GM18517 (cell line): Measurements from ENCODE around the gene COL5A1.

Source experiments
- ATAC-seq: cut with Tn5 transposase; IDR thresholded peaks from one replicate; pipeline ENCODE4 v1.9.1; 2021; ENCODE audit warnings: mild to moderate bottlenecking, moderate library complexity; ENCODE audit not compliant: unreplicated experiment

COL5A1 gene

DNA sequence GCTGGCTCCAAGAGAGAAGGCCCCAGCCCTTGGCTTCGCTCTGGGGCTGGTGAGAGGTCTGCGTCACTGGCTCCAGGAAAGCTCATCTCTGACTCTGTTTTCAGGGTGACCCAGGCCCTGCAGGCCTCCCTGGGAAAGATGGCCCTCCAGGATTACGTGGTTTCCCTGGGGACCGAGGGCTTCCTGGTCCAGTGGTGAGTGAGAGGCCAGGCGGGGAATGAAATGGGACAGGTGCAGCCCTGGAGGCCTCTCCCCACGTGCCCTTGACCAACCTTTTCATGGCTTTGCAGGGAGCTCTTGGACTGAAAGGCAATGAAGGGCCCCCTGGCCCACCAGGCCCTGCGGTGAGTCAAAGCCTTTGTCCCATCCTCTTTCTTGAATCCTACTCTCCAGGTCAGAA is 163.3 kb downstream of the COL5A1 start:
- no peak for ATAC-seq

DNA sequence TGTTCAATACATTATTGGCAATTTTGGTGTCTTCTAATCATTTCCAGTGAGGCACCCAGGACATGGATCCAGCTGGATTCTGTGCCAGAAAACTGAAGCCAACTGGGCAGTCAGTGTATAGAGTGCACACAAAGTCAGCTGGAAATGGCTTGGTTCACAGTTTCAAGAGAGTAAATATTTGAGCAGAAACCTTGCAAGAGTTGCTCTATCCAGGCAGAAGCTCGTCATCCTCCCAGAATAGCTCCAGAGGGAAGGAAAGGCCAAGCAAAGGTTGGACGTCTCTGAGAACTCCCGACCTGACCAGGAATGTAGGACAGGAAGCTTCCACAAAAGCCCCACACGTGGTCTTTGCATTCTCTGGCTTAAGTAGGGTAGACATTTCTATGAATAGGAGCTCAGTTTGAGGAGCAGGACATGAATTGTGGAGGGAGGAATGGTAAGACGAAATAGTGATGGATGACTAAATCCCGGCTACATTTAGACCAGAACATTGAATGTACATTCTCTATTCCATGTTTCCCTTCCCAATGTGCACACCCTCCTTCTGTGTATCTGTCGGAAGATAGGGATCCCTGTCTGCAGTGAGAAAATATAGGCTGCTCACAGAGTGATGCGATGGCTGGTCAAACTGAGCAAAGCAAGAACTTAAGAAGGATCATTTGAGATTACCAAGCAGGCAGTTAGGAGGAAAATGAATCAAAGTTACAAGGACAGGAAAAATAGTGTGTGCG is 166.3 kb downstream of the COL5A1 start:
- ATAC-seq, result no peak

- ATAC-seq, result no peak
Measured at GRCh38 chr9:134808447-134808792, 166.8 kb downstream of the COL5A1 start.

GRCh38 chr9:134809292-134809691 is 167.7 kb downstream of the COL5A1 start:
- no peak for ATAC-seq

- no peak for ATAC-seq
Measured at GRCh38 chr9:134809826-134810225, 168.2 kb downstream of the COL5A1 start.

DNA sequence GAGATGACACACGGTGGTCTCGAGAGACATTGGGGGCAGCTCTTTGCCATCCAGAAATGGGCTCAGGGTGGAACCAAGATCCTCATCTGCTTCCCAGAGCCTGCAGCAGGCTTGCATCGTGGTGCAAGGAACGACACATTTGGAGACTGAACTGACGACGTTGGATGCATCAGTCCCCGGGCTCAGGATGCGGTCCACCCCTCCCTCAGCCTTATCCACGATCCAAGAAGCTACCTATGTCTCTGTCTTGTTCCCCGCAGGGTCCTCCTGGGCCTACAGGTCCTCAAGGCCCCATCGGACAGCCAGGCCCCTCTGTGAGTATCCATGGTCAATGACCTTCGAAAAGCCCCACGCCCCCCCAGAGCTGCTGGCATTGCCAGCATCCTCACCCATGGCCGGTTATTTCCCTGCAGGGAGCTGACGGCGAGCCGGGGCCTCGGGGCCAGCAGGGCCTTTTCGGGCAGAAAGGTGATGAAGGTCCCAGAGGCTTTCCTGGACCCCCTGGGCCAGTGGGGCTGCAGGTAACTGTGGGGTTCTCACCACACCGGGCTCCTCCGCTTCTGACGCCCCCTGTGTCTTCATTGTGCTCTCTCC is 169.6 kb downstream of the COL5A1 start:
- no peak for ATAC-seq

DNA sequence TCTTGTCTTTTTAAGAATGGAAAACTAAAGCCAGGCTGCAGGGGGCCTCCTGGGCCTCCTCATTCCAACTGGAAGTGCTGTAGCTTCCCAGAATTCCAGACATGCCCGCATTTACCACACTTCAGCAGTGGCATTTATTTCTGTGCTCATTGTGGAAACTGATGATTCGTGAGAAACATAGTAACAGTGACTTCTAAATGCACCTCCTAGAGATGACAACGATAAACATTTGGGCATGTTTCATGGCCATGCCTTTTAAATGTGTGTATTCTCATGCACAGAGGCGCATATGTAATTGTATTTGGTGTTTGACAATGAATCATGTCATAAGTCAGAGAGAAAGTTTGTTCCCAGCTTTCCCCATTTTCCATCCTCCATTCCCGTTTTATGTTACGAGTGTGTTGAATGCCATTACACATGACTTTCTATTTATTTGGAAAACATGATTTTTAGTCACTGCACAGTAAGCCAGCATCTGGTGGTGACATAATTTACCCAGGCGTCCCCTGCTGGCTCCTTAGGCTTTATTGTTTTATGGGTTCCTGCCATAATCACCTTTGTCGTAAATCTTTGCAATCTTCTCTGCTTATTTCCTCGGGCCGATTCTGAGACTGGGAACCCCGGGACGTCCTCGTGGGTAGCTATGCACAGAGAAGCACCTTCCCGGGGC is 170.2 kb downstream of the COL5A1 start:
- ATAC-seq, result no peak

DNA sequence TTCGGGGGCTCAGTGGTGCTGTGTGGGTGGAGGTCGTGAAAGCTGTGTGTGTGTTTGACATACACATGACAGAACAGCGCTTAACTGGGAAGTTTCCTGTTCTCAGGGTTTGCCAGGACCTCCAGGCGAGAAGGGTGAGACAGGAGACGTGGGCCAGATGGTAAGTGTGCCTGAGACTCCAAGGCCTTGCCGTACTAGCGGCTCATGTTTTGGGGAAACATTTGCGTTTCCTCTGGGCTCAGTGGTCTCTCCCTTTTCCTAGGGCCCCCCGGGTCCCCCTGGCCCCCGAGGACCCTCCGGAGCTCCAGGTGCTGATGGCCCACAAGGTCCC is 170.7 kb downstream of the COL5A1 start:
- no peak for ATAC-seq

- ATAC-seq, result no peak
Measured at GRCh38 chr9:134813841-134814240, 172.2 kb downstream of the COL5A1 start.

GRCh38 chr9:134814598-134815215 is 173.1 kb downstream of the COL5A1 start:
- ATAC-seq, result no peak

DNA sequence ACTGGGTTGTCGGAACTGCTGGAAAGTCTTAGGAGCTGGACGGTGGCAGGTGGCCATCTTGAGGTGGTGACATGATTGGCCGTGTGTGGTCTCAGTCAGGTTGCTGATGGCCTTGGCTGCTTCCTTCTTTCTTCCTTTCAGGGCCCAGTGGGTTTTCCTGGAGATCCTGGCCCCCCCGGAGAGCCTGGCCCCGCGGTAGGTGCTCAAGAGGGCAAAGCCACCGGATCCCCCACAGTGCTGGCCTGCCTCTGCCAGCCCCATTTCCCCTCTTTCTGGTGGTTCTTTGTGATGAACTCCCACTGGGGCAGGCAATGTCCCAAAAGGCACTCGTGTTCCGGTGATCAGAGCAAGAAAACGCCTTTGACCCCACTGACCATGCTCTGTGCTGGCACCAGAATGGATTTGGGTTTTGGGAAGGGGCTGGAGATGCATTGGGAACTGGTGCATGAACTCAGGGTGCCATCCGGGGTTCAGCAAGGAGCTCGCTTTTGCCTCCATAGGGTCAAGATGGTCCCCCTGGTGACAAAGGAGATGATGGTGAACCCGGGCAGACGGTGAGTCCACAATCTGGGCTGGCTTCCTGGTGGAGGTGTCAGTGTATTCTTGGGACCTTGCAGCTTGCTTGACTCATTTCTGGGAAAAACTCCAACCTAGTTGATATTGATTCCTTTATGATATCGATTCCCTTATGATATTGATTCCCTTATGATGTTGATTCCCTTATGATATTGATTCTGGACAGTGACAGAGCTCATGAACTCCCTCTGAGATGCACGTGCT is 174.0 kb downstream of the COL5A1 start:
- ATAC-seq, result no peak

GRCh38 chr9:134816264-134816663 is 174.7 kb downstream of the COL5A1 start:
- ATAC-seq, result no peak

- ATAC-seq, result no peak
Measured at GRCh38 chr9:134818000-134818568, 176.5 kb downstream of the COL5A1 start.

- ATAC-seq, result no peak
Measured at GRCh38 chr9:134818591-134818990, 177.0 kb downstream of the COL5A1 start.

- no peak for ATAC-seq
Measured at GRCh38 chr9:134820901-134821300, 179.3 kb downstream of the COL5A1 start.

DNA sequence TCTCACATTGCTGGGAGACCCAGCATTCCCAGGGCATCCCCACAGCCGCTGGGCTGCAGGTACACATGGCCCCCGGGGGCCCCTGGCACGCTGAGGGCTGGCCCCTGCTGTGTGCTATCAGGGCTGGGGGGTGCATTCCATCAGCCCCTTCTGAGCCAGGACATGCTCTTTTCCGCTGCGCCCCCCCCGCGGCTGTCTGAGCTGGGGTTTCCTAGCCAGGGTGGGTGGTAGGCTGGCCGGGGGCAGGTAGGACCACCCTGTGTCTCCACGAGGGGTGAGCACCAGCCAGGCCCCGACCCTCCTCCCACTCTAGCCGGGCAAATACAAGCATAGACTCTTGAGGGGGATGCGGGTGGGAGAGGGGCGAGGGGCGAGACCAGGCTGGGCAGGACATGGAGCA is 180.9 kb downstream of the COL5A1 start:
- no peak for ATAC-seq

- ATAC-seq, result no peak
Measured at GRCh38 chr9:134823623-134824022, 182.0 kb downstream of the COL5A1 start.

- no peak for ATAC-seq
Measured at GRCh38 chr9:134824583-134824982, 183.0 kb downstream of the COL5A1 start.

- ATAC-seq, result no peak
Measured at GRCh38 chr9:134825025-134825424, 183.4 kb downstream of the COL5A1 start.

GRCh38 chr9:134826336-134827285 is 185.0 kb downstream of the COL5A1 start:
- ATAC-seq, result no peak
